IMR-90 (cell line): ENCODE data around the gene GGN. TPM values are rescaled to one million over a fixed set of nuclear protein-coding genes. Genes with fewer than 3 reads are reported as not detected.
"Not testable (repeated sequence)": the region's sequence is repeated elsewhere in the genome, so short reads cannot be mapped to it uniquely, and the experiment has no call there.

Experiments used
- ATAC-seq: fragments of 200-7000 bp; cut with Tn5 transposase; 2 replicates; pipeline ENCODE4 v1.9.1; 2020; ENCODE audit warnings: low read depth, mild to moderate bottlenecking, moderate library complexity
- BruUV-seq: library from RNA; stranded (reverse); fragments of 400-500 nt; replicated peaks from 2 replicates; lab custom pipeline; 2021; lab: Mats Ljungman, UMichigan
- CTCF ChIA-PET: fragments of 300-600 bp; formaldehyde crosslinking; extraction: SDS; loops from one replicate; lab custom pipeline; 2021; ENCODE audit warnings: antibody characterized with exemption; lab: Yijun Ruan, JAX
- POLR2A ChIA-PET: fragments of 300-600 bp; sonication (Branson Sonifier 250); formaldehyde crosslinking; loops from one replicate; lab custom pipeline; 2022; ENCODE audit warnings: antibody characterized with exemption; ENCODE audit not compliant: unreplicated experiment; lab: Charles Lee
- DNase-seq: peaks from one replicate; pipeline ENCODE4 v3.0.0; 2013
- H2AFZ ChIP-seq: replicated peaks from 2 replicates; pipeline ENCODE3; 2013; ENCODE audit warnings: low read length, mild to moderate bottlenecking; ENCODE audit not compliant: poor library complexity
- H2AK5ac ChIP-seq: 2 replicates; pipeline ENCODE4 v1.6.1; 2013; ENCODE audit warnings: low read depth, low read length, inconsistent platforms
- H2AK9ac ChIP-seq: replicated peaks from 2 replicates; pipeline ENCODE3; 2013; ENCODE audit warnings: mild to moderate bottlenecking, low read depth, low read length, moderate library complexity; ENCODE audit not compliant: poor library complexity
- H2BK120ac ChIP-seq: 2 replicates; pipeline ENCODE4 v1.6.1; 2013; ENCODE audit warnings: low read depth, low read length, inconsistent platforms
- H2BK15ac ChIP-seq: 3 replicates; pipeline ENCODE4 v1.6.1; 2013; ENCODE audit warnings: low read depth, low read length, inconsistent platforms
- H2BK20ac ChIP-seq: 2 replicates; pipeline ENCODE4 v1.6.1; 2013; ENCODE audit warnings: low read depth, mild to moderate bottlenecking, inconsistent platforms, low read length, moderate library complexity
- H2BK5ac ChIP-seq: 2 replicates; pipeline ENCODE4 v1.6.1; 2013; ENCODE audit warnings: mild to moderate bottlenecking, low read depth, low read length, inconsistent platforms; ENCODE audit not compliant: poor library complexity, severe bottlenecking
- H3K14ac ChIP-seq: replicated peaks from 2 replicates; pipeline ENCODE4 v1.6.1; 2013; ENCODE audit warnings: low read depth, low read length, inconsistent platforms
- H3K18ac ChIP-seq: 2 replicates; pipeline ENCODE4 v1.6.1; 2013; ENCODE audit warnings: low read depth, low read length, control low read depth
- H3K23ac ChIP-seq: 2 replicates; pipeline ENCODE4 v1.6.1; 2013; ENCODE audit warnings: low read depth, low read length, inconsistent platforms
- H3K27ac ChIP-seq: 2 replicates; pipeline ENCODE4 v1.5.1; 2013; ENCODE audit warnings: mild to moderate bottlenecking, control low read depth, low read length; ENCODE audit not compliant: insufficient read depth
- H3K27me3 ChIP-seq: 2 replicates; pipeline ENCODE4 v1.6.1; 2013; ENCODE audit warnings: low read length; ENCODE audit not compliant: control insufficient read depth, insufficient read depth
- H3K36me3 ChIP-seq: 2 replicates; pipeline ENCODE4 v1.6.1; 2013; ENCODE audit warnings: low read length, mixed read lengths; ENCODE audit not compliant: control insufficient read depth, insufficient read depth
- H3K4ac ChIP-seq: 2 replicates; pipeline ENCODE4 v1.6.1; 2013; ENCODE audit warnings: low read depth, low read length, inconsistent platforms
- H3K4me1 ChIP-seq: 2 replicates; pipeline ENCODE4 v1.6.1; 2013; ENCODE audit warnings: low read length, mixed read lengths; ENCODE audit not compliant: control insufficient read depth, insufficient read depth
- H3K4me2 ChIP-seq: 2 replicates; pipeline ENCODE4 v1.6.1; 2013; ENCODE audit warnings: low read depth, mild to moderate bottlenecking, control low read depth, low read length, moderate library complexity
- H3K4me3 ChIP-seq: 2 replicates; pipeline ENCODE4 v1.5.1; 2013; ENCODE audit warnings: low read depth, mild to moderate bottlenecking, control low read depth, low read length, moderate library complexity; ENCODE audit not compliant: insufficient read depth
- H3K56ac ChIP-seq: 2 replicates; pipeline ENCODE4 v1.6.1; 2013; ENCODE audit warnings: low read length, inconsistent platforms; ENCODE audit not compliant: insufficient read depth; ENCODE audit errors: extremely low read depth
- H3K79me1 ChIP-seq, 2 experiments: 2 replicates each; pipeline ENCODE4 v1.6.1; 2013; ENCODE audit warnings: low read length in 2 of 2, inconsistent platforms in 1 of 2, low read depth in 1 of 2
- H3K9ac ChIP-seq: 2 replicates; pipeline ENCODE4 v1.6.1; 2013; ENCODE audit warnings: low read depth, low read length, control low read depth
- H3K9me1 ChIP-seq: 2 replicates; pipeline ENCODE4 v1.6.1; 2013; ENCODE audit warnings: low read length, inconsistent platforms; ENCODE audit not compliant: insufficient read depth
- H3K9me3 ChIP-seq: 2 replicates; pipeline ENCODE4 v1.6.1; 2013; ENCODE audit warnings: low read length; ENCODE audit not compliant: control insufficient read depth, insufficient read depth
- H4K20me1 ChIP-seq: 2 replicates; pipeline ENCODE4 v1.6.1; 2013; ENCODE audit warnings: low read length, inconsistent platforms; ENCODE audit not compliant: insufficient read depth
- H4K5ac ChIP-seq: 2 replicates; pipeline ENCODE4 v1.6.1; 2013; ENCODE audit warnings: mild to moderate bottlenecking, low read depth, low read length, control low read depth
- H4K8ac ChIP-seq, 2 experiments: 2 replicates each; pipeline ENCODE4 v1.6.1; 2013; ENCODE audit warnings: low read depth in 2 of 2, low read length in 2 of 2, control low read depth in 1 of 2, inconsistent platforms in 1 of 2
- H4K91ac ChIP-seq: 2 replicates; pipeline ENCODE4 v1.6.1; 2013; ENCODE audit warnings: low read depth, low read length, inconsistent platforms; ENCODE audit not compliant: insufficient read depth
- CEBPB ChIP-seq: IDR thresholded peaks from 2 replicates; pipeline ENCODE4 v1.6.1; 2012; ENCODE audit warnings: low read depth, low read length, improper control_type of control experiment
- POLR2A ChIP-seq: IDR thresholded peaks from 2 replicates; pipeline ENCODE4 v1.6.1; 2012; ENCODE audit warnings: mild to moderate bottlenecking, low read depth, low read length
- RAD21 ChIP-seq: IDR thresholded peaks from 2 replicates; pipeline ENCODE4 v1.6.1; 2012; ENCODE audit warnings: low read length, improper control_type of control experiment
- RFX5 ChIP-seq: IDR thresholded peaks from 2 replicates; pipeline ENCODE4 v1.8.0; 2012; ENCODE audit warnings: low read depth, mild to moderate bottlenecking, low read length, moderate library complexity
- WGBS, 2 experiments: methylation state at CpG; one replicate each; pipeline versions ENCODE4 v1.1.5 to v1.1.7; 2013; ENCODE audit warnings: missing lambda C conversion rate in 2 of 2; ENCODE audit not compliant: insufficient read length in 1 of 2; ENCODE audit errors: extremely low coverage in 2 of 2; 5-methylcytosine and 5-hydroxymethylcytosine counted together
- dilution Hi-C: fragments of 300-500 bp; cut with HindIII; formaldehyde crosslinking; loops from one replicate; pipeline ENCODE4 v1.14.3; 2018; ENCODE audit warnings: low sequenced_read_pairs; ENCODE audit not compliant: unreplicated experiment
- in situ Hi-C: fragments of 300-500 bp; cut with MboI; formaldehyde crosslinking; loops from 3 replicates; pipeline ENCODE4 v1.14.3; 2019; ENCODE audit warnings: low sequenced_read_pairs, inconsistent platforms, mixed read lengths
- intact Hi-C: fragments of 100-400 bp; cut with micrococcal nuclease; formaldehyde crosslinking; loops from 2 replicates; pipeline ENCODE4 v1.10.0; 2022
- polyA plus RNA-seq, 3 experiments: library from polyadenylated mRNA; depleted of rRNA; stranded (reverse); fragments of >200 nt; gene quantifications; 2 replicates each; pipeline ENCODE4 v1.2.3, GENCODE V29; 2012; ENCODE audit warnings: low replicate concordance in 1 of 3
- total RNA-seq: library from RNA; depleted of rRNA; stranded (reverse); fragments of >200 nt; gene quantifications from 2 replicates; pipeline ENCODE4 v1.2.3, GENCODE V29; 2012
- TF ChIP-seq, protein P1 (sequence below): fragments of 150-350 bp; IDR thresholded peaks from 2 replicates; pipeline ENCODE4 v1.6.1; 2017; ENCODE audit warnings: mild to moderate bottlenecking, antibody characterized with exemption, low read length, low read depth

GGN gene
- total and polyA plus RNA-seq, 2 of the 4 experiments (the other 2 are of a cell fraction), result under 0.01 to 0.65 TPM

DNA sequence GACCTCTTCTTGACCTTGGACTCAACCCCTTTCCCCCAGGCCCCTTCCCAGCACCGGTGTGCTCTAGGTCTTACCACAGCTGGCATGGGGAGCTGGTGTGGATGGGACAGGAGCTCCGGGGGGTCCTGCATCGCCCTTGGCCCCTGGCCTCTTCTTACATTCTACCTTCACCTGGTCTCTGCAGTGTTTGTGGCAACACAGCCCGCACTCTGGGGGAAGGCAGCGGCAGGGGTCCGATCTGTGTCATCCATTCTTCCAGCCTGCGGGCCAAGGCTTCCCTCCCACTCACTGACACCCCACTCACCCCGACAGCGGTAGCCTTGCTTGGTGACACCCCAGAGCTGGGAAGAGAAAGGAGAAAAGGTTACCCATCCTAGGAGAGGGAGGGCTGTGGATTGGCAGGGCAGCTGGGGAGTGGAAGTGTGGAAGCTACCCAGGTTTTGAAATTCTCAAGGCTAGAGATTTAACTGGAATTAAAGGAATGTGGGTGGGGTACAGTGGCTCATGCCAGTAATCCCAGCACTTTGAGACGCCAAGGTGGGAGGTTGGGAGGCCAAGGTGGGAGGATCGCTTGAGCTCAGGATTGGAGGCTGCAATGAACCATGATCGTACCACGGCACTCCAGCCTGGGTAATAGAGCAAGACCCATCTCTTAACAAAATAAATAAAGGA lies 23.3 kb upstream of the GGN start:
- no TSS peak for BruUV-seq
- Histone ChIP-seq H4K5ac (no peak overlapping the region), H2AK9ac (no peak overlapping the region), H3K27me3 (no peaks in the 10 kb centered on the region), H3K79me1 (no peaks in the 10 kb centered on the region), H2BK120ac (no peak overlapping the region), H2BK20ac (no peak overlapping the region), H2AFZ (no peak overlapping the region), H3K9me1 (no peaks in the 10 kb centered on the region), H4K20me1 (no peaks in the 10 kb centered on the region), H3K4ac (no peak overlapping the region), H2BK15ac (no peak overlapping the region), H4K8ac (no peak overlapping the region), H3K27ac (no peak overlapping the region), H3K18ac (no peak overlapping the region), H3K56ac (no peak overlapping the region), H2BK5ac (no peak overlapping the region), H3K23ac (no peak overlapping the region), H3K4me1 (no peaks in the 10 kb centered on the region), H3K36me3 (peaks cover 5% of the 10 kb centered on the region; the same call in 1 of the 2 replicates), H3K4me2 (no peak overlapping the region), H3K4me3 (no peak overlapping the region), H3K9me3 (no peaks in the 10 kb centered on the region), H4K91ac (no peak overlapping the region), H3K9ac (no peak overlapping the region), H2AK5ac (no peak overlapping the region), H3K14ac (no peak overlapping the region)
- no peak; the same call in 1 of the 2 replicates for ATAC-seq
- ChIA-PET CTCF (no interaction called here), POLR2A (no interaction called here)
- intact Hi-C loops, result no loop called here
- no peak for DNase-seq
- 100% methylated on average over 3 of the region's 13 CpGs; no CpG with 5 or more reads in 1 of the 2 experiments for WGBS, 2 experiments
- dilution Hi-C loops, result no loop called here
- TF ChIP-seq RAD21 (no peak), CEBPB (no peak), RFX5 (no peak), POLR2A (no peak)
- TF ChIP-seq, protein P1, sequence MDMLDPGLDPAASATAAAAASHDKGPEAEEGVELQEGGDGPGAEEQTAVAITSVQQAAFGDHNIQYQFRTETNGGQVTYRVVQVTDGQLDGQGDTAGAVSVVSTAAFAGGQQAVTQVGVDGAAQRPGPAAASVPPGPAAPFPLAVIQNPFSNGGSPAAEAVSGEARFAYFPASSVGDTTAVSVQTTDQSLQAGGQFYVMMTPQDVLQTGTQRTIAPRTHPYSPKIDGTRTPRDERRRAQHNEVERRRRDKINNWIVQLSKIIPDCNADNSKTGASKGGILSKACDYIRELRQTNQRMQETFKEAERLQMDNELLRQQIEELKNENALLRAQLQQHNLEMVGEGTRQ, result no peak
- in situ Hi-C loops, result loop anchor here (25.0 kb wide), 1 partner anchor 526 kb away; the partner anchor contains the start of genes MRPS12 and SARS2

DNA sequence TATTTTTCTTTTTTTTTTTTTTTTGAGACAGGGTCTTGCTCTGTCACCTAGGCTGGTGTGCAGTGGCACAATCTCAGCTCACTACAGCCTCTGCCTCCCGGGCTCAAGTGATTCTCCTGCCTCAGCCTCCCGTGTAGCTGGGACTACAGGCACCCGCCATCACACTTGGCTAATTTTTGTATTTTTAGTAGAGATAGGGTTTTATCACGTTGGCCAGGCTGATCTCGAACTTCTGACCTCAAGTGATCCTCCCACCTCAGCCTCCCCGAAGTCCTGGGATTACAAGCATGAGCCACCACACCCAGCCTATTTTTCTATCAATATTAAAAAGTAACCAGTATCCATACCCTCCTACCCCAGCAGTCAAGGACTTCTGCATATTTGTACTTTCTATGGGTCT lies 22.6 kb upstream of the GGN start:
- H2BK20ac ChIP-seq, H3K4me1 ChIP-seq, H3K4ac ChIP-seq, H2AK5ac ChIP-seq, H3K23ac ChIP-seq, DNase-seq, H4K20me1 ChIP-seq, H2AFZ ChIP-seq, H4K91ac ChIP-seq, BruUV-seq, dilution Hi-C loops, H2BK120ac ChIP-seq, H3K27me3 ChIP-seq, H3K4me2 ChIP-seq, POLR2A ChIA-PET, H3K79me1 ChIP-seq, H2BK15ac ChIP-seq, H4K5ac ChIP-seq, H3K9me1 ChIP-seq, H3K36me3 ChIP-seq, H3K27ac ChIP-seq, H3K56ac ChIP-seq, H3K18ac ChIP-seq, ATAC-seq, CTCF ChIA-PET, H3K4me3 ChIP-seq, intact Hi-C loops, H3K9me3 ChIP-seq, H3K9ac ChIP-seq, H4K8ac ChIP-seq, H2BK5ac ChIP-seq, H2AK9ac ChIP-seq, H3K14ac ChIP-seq: not testable (repeated sequence)
- WGBS, 2 experiments, result no CpG with 5 or more reads among the region's 6 CpGs
- in situ Hi-C loops, result loop anchor here (25.0 kb wide), 1 partner anchor 527 kb away; the partner anchor contains the start of genes MRPS12 and SARS2
